ENCODE results near the gene LYAR. TPM values are rescaled to one million over a fixed set of nuclear protein-coding genes. Genes with fewer than 3 reads are reported as not detected.

The LYAR gene
- total RNA-seq, 4 donors from 2014 or later, result 13.1 to 40.7 (median 15.5) TPM

- no peak for TF ChIP-seq CTCF (IDR thresholded peaks at IDR 0.05)
- ATAC-seq (ENCODE audit: low FRiP score) (no peak), DNase-seq (ENCODE audit: low spot score) (no peak)
These were observed 56.3 kb downstream of the LYAR start for GRCh38 chr4:4233610-4234009.

- no peak for ATAC-seq (ENCODE audit: low FRiP score)
- no peak for DNase-seq (ENCODE audit: low spot score)
- TF ChIP-seq CTCF (IDR thresholded peaks at IDR 0.05), result no peak
These were observed 61.6 kb downstream of the LYAR start for GRCh38 chr4:4228356-4228668.

- ATAC-seq (ENCODE audit: low FRiP score) (no peak), DNase-seq (ENCODE audit: low spot score) (no peak)
- TF ChIP-seq CTCF (IDR thresholded peaks at IDR 0.05), result no peak
These were observed 62.2 kb downstream of the LYAR start for GRCh38 chr4:4227510-4228355.

- no peak for TF ChIP-seq CTCF (IDR thresholded peaks at IDR 0.05)
- no peak for DNase-seq (ENCODE audit: low spot score)
- ATAC-seq (ENCODE audit: low FRiP score), result no peak
These were observed 63.1 kb downstream of the LYAR start, which contains the start of gene OTOP1 for GRCh38 chr4:4226606-4227438. TSS of gene OTOP1 (minus strand) at chr4:4226929. CDS start at chr4:4226864, 65 bp downstream.

- no peak for DNase-seq (ENCODE audit: low spot score)
- TF ChIP-seq CTCF (IDR thresholded peaks at IDR 0.05), result no peak
- ATAC-seq (ENCODE audit: low FRiP score), result no peak
These were observed 63.9 kb downstream of the LYAR start for GRCh38 chr4:4225915-4226605.

Other genes with a start within 250 kb of the LYAR start
- gene OTOP1, start 63.2 kb downstream of the LYAR start, total RNA-seq, result not detected
- gene TMEM128, start 41.9 kb downstream of the LYAR start, total RNA-seq, result 10 to 100 TPM in 3 of 4 donors, 1 to 10 TPM in 1; 9.4 to 27.3 (median 15.3) TPM
- 10 to 100 TPM in 1 of 4 donors, 1 to 10 TPM in 3; 3.1 to 10.7 (median 7.6) TPM for gene ZBTB49, start 97 bp upstream of the LYAR start, total RNA-seq
- 10 to 100 TPM in 1 of 4 donors, 1 to 10 TPM in 3; 1.6 to 15.3 (median 6.3) TPM for gene NSG1, start 96.9 kb upstream of the LYAR start, total RNA-seq